GM06990 (cell line): Measurements from ENCODE around the gene GBX2.

Source experiments
- DNase-seq: peaks from one replicate; pipeline ENCODE4 v3.0.0-alpha.2; 2011; ENCODE audit not compliant: insufficient read length; ENCODE audit errors: extremely low read depth
- H3K27me3 ChIP-seq: replicated peaks from 2 replicates; pipeline ENCODE4 v1.6.0; 2011; ENCODE audit warnings: low read length; ENCODE audit not compliant: control insufficient read depth, insufficient read depth
- H3K36me3 ChIP-seq: 2 replicates; pipeline ENCODE4 v1.5.1; 2011; ENCODE audit warnings: low read length; ENCODE audit not compliant: control insufficient read depth, insufficient read depth
- H3K4me3 ChIP-seq: replicated peaks from 2 replicates; pipeline ENCODE4 v1.5.1; 2011; ENCODE audit warnings: low read depth, mild to moderate bottlenecking, control low read depth, low read length
- CTCF ChIP-seq: IDR thresholded peaks from 2 replicates; pipeline ENCODE4 v1.5.1; 2011; ENCODE audit warnings: low read length, control low read depth, mild to moderate bottlenecking, inconsistent platforms; ENCODE audit not compliant: insufficient read depth, poor library complexity, severe bottlenecking

The GBX2 gene

GRCh38 chr2:236164925-236165841 lies 3.0 kb downstream of the GBX2 start:
- H3K36me3 ChIP-seq = no peaks in the 10 kb centered on the region
- no peak for DNase-seq
- H3K4me3 ChIP-seq = no peak overlapping the region
- TF ChIP-seq CTCF = no peak
- H3K27me3 ChIP-seq = peaks cover 1% of the 10 kb centered on the region

- no peak for TF ChIP-seq CTCF
- Histone ChIP-seq H3K36me3 (no peaks in the 10 kb centered on the region), H3K4me3 (no peak overlapping the region), H3K27me3 (peaks cover 1% of the 10 kb centered on the region)
- DNase-seq = no peak
These were observed 3.8 kb downstream of the GBX2 start for GRCh38 chr2:236164201-236164924.

GRCh38 chr2:236163471-236164200 lies 4.5 kb downstream of the GBX2 start:
- no peak for DNase-seq
- H3K27me3 ChIP-seq = peaks cover 1% of the 10 kb centered on the region

GRCh38 chr2:236162882-236163470 lies 5.2 kb downstream of the GBX2 start:
- H3K4me3 ChIP-seq = no peak overlapping the region
- no peak for DNase-seq
- H3K36me3 ChIP-seq = no peaks in the 10 kb centered on the region
- no peak for TF ChIP-seq CTCF
- H3K27me3 ChIP-seq = peaks cover 1% of the 10 kb centered on the region

More at GRCh38 chr2:236163471-236164200, 4.5 kb downstream of the GBX2 start:
- H3K36me3 ChIP-seq = no peaks in the 10 kb centered on the region
- no peak for TF ChIP-seq CTCF
- H3K4me3 ChIP-seq = no peak overlapping the region

- Histone ChIP-seq H3K36me3 (no peaks in the 10 kb centered on the region), H3K27me3 (peaks cover 1% of the 10 kb centered on the region), H3K4me3 (no peak overlapping the region)
- TF ChIP-seq CTCF = no peak
- no peak for DNase-seq
These were observed 5.9 kb downstream of the GBX2 start for GRCh38 chr2:236162031-236162845.
